Vagina (tissue), 2 donors: ENCODE results near the gene HDAC7. TPM values are rescaled to one million over a fixed set of nuclear protein-coding genes. Genes with fewer than 3 reads are reported as not detected.

Experiments
- DNase-seq, 2 donors: peaks; one replicate each; pipeline ENCODE4 v3.0.0-alpha.2; 2017; ENCODE audit errors: extremely low spot score in 2 of 2
- H3K27ac ChIP-seq: fragments of 200-600 bp; sonication (generic); one replicate; pipeline ENCODE4 v1.5.1; 2019
- H3K27me3 ChIP-seq: fragments of 200-600 bp; sonication (generic); one replicate; pipeline ENCODE4 v1.5.1; 2019
- H3K36me3 ChIP-seq, 2 donors: fragments of 200-600 bp; sonication (generic); one replicate each; pipeline ENCODE4 v1.5.1; 2017 to 2019
- H3K4me1 ChIP-seq: fragments of 200-600 bp; sonication (generic); one replicate; pipeline ENCODE4 v1.5.1; 2019
- H3K4me3 ChIP-seq, 2 donors: fragments of 200-600 bp; sonication (generic); 1 replicate in 1 of 2; 2 replicates in 1 of 2; pipeline ENCODE4 v1.5.1; 2016 to 2019
- H3K9me3 ChIP-seq: fragments of 200-600 bp; sonication (generic); one replicate; pipeline ENCODE4 v1.5.1; 2019
- POLR2A ChIP-seq, 2 donors: fragments of 450-650 bp; IDR thresholded peaks; one replicate each; pipeline ENCODE4 v1.6.1; 2017; ENCODE audit warnings: antibody characterized with exemption in 2 of 2, mild to moderate bottlenecking in 2 of 2, moderate library complexity in 2 of 2
- POLR2AphosphoS5 ChIP-seq, 2 donors: sonication (generic); formaldehyde crosslinking; IDR thresholded peaks; one replicate each; pipeline ENCODE4 v1.9.0; 2017; ENCODE audit warnings: antibody characterized with exemption in 2 of 2, mild to moderate bottlenecking in 2 of 2, low read depth in 1 of 2; ENCODE audit not compliant: insufficient read depth in 1 of 2
- intact Hi-C: fragments of 100-400 bp; cut with DNase I; formaldehyde crosslinking; loops from one replicate; pipeline ENCODE4 v1.15.1; 2023
- total RNA-seq: library from RNA; depleted of rRNA; stranded (reverse); fragments of >200 nt; gene quantifications from one replicate; pipeline ENCODE4 v1.2.3, GENCODE V29; 2016
- TF ChIP-seq, protein P1 (sequence below), 3 experiments: fragments of 450-650 bp in 2 of 3; fragments of 200-600 bp in 1 of 3; sonication (generic) in 1 of 3; IDR thresholded peaks; one replicate each; pipeline ENCODE4 v1.5.1; 2017 to 2019; ENCODE audit warnings: antibody characterized with exemption in 3 of 3, mild to moderate bottlenecking in 2 of 3, moderate library complexity in 2 of 3

The HDAC7 gene
- total RNA-seq, 1 donor from 2014 or later: 67.0 TPM

DNA sequence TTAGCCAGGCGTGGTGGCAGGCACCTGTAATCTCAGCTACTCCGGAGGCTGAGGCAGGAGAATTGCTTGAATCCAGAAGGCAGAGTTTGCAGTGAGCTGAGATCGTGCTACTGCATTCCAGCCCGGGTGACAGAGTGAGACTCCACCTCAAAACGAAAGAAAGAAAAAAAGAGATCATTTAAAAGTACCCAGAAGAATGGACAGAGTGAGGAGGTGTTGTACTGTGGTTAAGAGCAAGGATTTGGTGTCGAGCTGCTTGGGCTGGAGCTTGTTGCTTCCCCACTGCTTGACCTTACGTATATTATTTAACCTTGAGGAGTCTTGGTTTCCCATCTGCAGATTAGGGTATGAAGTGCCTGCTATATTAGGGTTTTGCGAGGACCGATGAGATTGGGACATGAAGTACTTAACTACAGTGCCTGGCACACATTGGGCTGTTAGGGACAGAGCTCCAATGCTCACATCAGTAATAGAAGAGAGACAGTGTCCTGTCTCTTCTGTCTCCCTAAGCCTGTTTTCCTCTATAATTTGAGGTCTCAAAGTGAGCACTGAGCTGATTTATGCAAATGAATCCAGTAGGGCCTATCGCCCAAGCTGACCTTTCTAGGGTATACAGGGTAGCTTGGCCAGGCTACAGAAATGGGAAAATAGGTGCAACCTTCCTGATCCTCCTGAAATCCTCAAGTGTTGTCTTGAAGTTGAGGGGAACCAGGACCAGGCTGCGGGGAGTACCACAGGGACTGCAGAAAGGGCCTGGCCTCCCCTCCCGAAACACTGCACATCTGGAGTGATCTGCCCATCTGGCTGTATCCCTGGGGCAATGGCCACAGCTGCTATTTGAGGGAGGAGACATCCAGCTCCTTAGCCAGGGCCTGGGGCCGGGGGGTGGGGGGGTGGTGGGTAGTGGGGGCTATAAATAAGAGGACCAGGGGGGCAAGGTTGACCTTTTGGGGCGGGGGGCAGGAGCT is 8.6 kb upstream of the HDAC7 start:
- Histone ChIP-seq H3K4me3 (no peak overlapping the region), H3K4me1 (peaks cover 69% of the 10 kb centered on the region)
- intact Hi-C loops: loop anchor here (5.0 kb wide), 1 partner anchor 51 kb away; no protein-coding TSS in a partner anchor

DNA sequence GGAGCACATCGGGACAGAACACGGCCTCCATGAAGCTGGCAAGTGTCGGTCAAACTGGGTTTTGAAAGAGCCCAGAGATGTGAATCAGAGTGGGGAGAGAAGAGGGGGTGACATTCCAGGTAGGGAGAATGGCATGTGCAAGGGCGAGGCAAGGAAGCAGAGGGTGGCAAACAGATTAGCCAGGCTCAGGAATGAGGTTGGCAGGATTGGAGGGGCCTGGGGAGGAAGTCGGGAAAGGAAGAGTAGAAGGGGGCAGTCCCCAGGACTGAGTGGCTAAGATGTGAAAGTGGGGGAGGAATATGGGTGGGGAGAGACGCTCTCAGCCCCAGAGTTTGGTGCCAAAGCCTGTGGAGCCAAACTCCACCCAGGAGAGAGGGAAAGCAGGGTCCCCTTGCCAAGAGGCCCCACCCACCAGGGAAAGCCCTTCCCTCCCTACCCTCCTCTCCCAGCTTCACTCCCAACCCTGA is 5.5 kb upstream of the HDAC7 start:
- Histone ChIP-seq H3K9me3 (no peaks in the 10 kb centered on the region), H3K36me3 (no peaks in the 10 kb centered on the region), H3K4me3 (no peak overlapping the region), H3K27ac (peak overlapping the region; percentile 99), H3K27me3 (no peaks in the 10 kb centered on the region), H3K4me1 (peaks cover 97% of the 10 kb centered on the region)
- intact Hi-C loops: loop anchor here (5.0 kb wide), 1 partner anchor 48 kb away; no protein-coding TSS in a partner anchor
- DNase-seq: no peak
- peak in 1 of 2 donors; percentile 32 for TF ChIP-seq POLR2AphosphoS5 (IDR thresholded peaks at IDR 0.05; ENCODE audit: insufficient read depth in 1 of 2, low read depth in 1 of 2)
- TF ChIP-seq, protein P1, sequence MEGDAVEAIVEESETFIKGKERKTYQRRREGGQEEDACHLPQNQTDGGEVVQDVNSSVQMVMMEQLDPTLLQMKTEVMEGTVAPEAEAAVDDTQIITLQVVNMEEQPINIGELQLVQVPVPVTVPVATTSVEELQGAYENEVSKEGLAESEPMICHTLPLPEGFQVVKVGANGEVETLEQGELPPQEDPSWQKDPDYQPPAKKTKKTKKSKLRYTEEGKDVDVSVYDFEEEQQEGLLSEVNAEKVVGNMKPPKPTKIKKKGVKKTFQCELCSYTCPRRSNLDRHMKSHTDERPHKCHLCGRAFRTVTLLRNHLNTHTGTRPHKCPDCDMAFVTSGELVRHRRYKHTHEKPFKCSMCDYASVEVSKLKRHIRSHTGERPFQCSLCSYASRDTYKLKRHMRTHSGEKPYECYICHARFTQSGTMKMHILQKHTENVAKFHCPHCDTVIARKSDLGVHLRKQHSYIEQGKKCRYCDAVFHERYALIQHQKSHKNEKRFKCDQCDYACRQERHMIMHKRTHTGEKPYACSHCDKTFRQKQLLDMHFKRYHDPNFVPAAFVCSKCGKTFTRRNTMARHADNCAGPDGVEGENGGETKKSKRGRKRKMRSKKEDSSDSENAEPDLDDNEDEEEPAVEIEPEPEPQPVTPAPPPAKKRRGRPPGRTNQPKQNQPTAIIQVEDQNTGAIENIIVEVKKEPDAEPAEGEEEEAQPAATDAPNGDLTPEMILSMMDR (IDR thresholded peaks at IDR 0.05): no peak

More for the DNA sequence above, 8.6 kb upstream of the HDAC7 start:
- TF ChIP-seq POLR2A (IDR thresholded peaks at IDR 0.05) (no peak), POLR2AphosphoS5 (IDR thresholded peaks at IDR 0.05; ENCODE audit: insufficient read depth in 1 of 2, low read depth in 1 of 2) (no peak)
- TF ChIP-seq, protein P1 (IDR thresholded peaks at IDR 0.05): no peak
- Histone ChIP-seq H3K9me3 (no peaks in the 10 kb centered on the region), H3K27ac (peak overlapping the region; percentile 99), H3K27me3 (no peaks in the 10 kb centered on the region), H3K36me3 (no peaks in the 10 kb centered on the region)
- no peak for DNase-seq

DNA sequence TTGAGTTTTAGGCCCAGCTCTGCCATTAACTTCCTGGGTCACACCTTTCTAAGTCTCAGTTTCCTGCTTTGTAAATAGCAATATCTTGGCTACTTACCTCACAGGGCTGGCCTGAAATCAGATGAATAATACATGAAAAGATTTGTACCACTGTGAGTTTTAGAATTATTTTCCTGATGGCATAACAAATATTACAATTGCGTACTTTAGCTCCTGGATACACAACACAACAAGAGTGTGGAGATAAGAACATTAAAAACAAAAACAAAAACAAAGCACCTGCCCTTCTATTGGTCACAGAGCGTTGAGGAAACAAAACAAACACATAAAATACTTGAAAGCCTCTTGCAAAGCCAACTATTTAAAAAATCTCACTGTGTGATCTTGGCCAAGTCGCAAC is 4.9 kb upstream of the HDAC7 start:
- Histone ChIP-seq H3K9me3 (no peaks in the 10 kb centered on the region), H3K4me3 (no peak overlapping the region), H3K4me1 (peaks cover 91% of the 10 kb centered on the region), H3K27me3 (no peaks in the 10 kb centered on the region), H3K36me3 (no peaks in the 10 kb centered on the region), H3K27ac (peak overlapping the region; percentile 99)
- no peak for DNase-seq
- TF ChIP-seq, protein P1 (IDR thresholded peaks at IDR 0.05): no peak
- no peak for TF ChIP-seq POLR2A (IDR thresholded peaks at IDR 0.05)
- intact Hi-C loops: loop anchor here (5.0 kb wide), 1 partner anchor 47 kb away; no protein-coding TSS in a partner anchor

DNA sequence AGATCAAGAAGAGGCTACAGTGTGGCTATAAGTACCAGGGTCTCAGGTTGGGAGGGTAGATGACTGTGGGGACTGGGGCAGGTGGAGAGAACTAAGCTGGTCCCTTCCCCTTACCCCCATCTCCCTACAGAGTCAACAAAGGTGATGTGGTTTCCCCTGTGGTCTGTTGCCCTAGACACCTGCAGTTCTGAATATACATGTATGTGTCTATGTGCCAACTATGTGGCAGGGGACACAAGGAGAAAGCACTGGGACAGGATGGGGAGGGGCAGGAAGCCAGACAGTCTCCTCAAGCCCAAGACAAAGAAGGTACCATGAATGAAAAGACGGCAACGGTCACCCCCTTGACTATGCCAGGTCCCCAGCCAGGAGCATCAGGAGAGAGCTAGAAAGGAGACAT is 4.5 kb upstream of the HDAC7 start:
- intact Hi-C loops: no loop called here
- TF ChIP-seq POLR2AphosphoS5 (IDR thresholded peaks at IDR 0.05; ENCODE audit: insufficient read depth in 1 of 2, low read depth in 1 of 2) (no peak), POLR2A (IDR thresholded peaks at IDR 0.05) (no peak)
- TF ChIP-seq, protein P1 (IDR thresholded peaks at IDR 0.05): no peak
- no peak for DNase-seq
- Histone ChIP-seq H3K27ac (peak overlapping the region; percentile 99), H3K27me3 (no peaks in the 10 kb centered on the region), H3K36me3 (no peaks in the 10 kb centered on the region), H3K4me1 (peaks cover 87% of the 10 kb centered on the region), H3K9me3 (no peaks in the 10 kb centered on the region), H3K4me3 (no peak overlapping the region)
